ENCODE measurements around the gene PGBD5. TPM values are rescaled to one million over a fixed set of nuclear protein-coding genes. Genes with fewer than 3 reads are reported as not detected.

PGBD5 gene
- polyA plus RNA-seq, 3 donors, result 0.44 TPM; not detected in 2

DNA sequence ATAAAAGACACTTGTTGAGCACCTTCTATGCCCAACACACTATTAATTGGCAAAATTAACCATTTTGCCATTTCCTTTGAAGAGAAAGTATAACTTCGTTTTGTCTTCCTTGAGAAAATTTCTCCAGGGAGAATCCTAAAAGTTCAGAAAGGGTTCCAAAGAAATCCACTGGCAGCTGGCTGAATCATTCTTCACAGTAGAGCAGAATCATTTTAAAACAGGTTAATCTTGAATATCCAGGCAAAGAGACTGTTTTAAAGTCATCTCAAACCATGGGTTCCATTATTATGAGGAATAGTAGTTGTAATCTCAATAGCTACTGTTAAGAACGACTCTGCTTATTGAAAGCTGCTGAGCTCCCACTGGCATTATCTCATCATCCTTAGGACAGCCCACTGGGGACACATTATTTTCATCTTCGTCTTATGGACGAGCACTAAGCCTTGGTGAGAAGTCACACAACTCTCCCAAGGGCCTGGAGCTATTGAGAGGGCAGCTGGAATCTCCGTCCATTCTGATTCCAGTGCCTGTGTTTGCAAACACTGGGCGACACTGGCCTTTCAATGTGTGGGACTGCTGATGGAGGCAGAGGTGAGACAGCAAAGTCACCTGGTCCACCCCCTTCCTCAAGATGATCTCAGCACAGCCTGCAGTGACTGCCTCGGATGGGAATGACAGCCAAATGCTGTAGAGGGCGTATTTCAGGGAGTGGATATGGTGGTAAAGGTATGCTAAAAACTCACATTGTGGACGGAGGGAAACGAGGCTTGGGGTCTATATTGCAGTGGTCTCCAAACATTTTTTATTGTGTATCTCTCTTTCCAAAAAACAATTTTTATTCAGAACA is 15.3 kb upstream of the PGBD5 start:
- Histone ChIP-seq H3K4me1 (ENCODE audit: control insufficient read depth in 1 of 2, insufficient read depth in 2 of 2, low read length in 2 of 2) (no peaks in the 10 kb centered on the region), H3K27me3 (ENCODE audit: control insufficient read depth in 2 of 2, insufficient read depth in 2 of 2, low read length in 2 of 2) (no peaks in the 10 kb centered on the region), H2AFZ (ENCODE audit: insufficient read depth, low read depth, low read length, poor library complexity, severe bottlenecking) (no peak overlapping the region), H3K79me2 (ENCODE audit: insufficient read depth, low read length) (no peaks in the 10 kb centered on the region), H4K20me1 (ENCODE audit: insufficient read depth, low read length) (no peaks in the 10 kb centered on the region), H3K27ac (ENCODE audit: low read depth in 1 of 2, low read length in 2 of 2) (no peak overlapping the region), H3K9me3 (replicated peaks in 1 of 2; ENCODE audit: control insufficient read depth in 1 of 2, insufficient read depth in 1 of 2, low read length in 2 of 2) (no peaks in the 10 kb centered on the region), H3K4me3 (replicated peaks in 1 of 3; ENCODE audit: low read depth in 2 of 3, low read length in 3 of 3) (no peak overlapping the region), H3K4me2 (replicated peaks; ENCODE audit: extremely low read depth, low read length, poor library complexity, severe bottlenecking) (no peak overlapping the region), H3K36me3 (replicated peaks in 1 of 2; ENCODE audit: control insufficient read depth in 1 of 2, insufficient read depth in 2 of 2, low read length in 2 of 2) (no peaks in the 10 kb centered on the region), H3K9ac (ENCODE audit: insufficient read depth, low read length, poor library complexity, severe bottlenecking) (no peak overlapping the region)
- no peaks in the 10 kb centered on the region for H3K4me1 Mint-ChIP-seq
- TF ChIP-seq, protein P1, sequence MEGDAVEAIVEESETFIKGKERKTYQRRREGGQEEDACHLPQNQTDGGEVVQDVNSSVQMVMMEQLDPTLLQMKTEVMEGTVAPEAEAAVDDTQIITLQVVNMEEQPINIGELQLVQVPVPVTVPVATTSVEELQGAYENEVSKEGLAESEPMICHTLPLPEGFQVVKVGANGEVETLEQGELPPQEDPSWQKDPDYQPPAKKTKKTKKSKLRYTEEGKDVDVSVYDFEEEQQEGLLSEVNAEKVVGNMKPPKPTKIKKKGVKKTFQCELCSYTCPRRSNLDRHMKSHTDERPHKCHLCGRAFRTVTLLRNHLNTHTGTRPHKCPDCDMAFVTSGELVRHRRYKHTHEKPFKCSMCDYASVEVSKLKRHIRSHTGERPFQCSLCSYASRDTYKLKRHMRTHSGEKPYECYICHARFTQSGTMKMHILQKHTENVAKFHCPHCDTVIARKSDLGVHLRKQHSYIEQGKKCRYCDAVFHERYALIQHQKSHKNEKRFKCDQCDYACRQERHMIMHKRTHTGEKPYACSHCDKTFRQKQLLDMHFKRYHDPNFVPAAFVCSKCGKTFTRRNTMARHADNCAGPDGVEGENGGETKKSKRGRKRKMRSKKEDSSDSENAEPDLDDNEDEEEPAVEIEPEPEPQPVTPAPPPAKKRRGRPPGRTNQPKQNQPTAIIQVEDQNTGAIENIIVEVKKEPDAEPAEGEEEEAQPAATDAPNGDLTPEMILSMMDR (IDR thresholded peaks at IDR 0.05), result no peak
- WGBS (ENCODE audit: insufficient coverage), result 66% methylated on average over 6 of the region's 10 CpGs
- H3K4me3 Mint-ChIP-seq, result no peak overlapping the region
- no peak overlapping the region for H3K27ac Mint-ChIP-seq
- intact Hi-C loops (cut with micrococcal nuclease), result no loop called here
- peaks cover 0 to 12% (median 3%) of the 10 kb centered on the region in 3 donors for H3K27me3 Mint-ChIP-seq (ENCODE audit: low read depth in 3 of 3)
- DNase-seq, result no peak
- H3K9me3 Mint-ChIP-seq, result peaks cover 0 to 11% (median 7%) of the 10 kb centered on the region in 7 donors
- H3K36me3 Mint-ChIP-seq, result no peaks in the 10 kb centered on the region

DNA sequence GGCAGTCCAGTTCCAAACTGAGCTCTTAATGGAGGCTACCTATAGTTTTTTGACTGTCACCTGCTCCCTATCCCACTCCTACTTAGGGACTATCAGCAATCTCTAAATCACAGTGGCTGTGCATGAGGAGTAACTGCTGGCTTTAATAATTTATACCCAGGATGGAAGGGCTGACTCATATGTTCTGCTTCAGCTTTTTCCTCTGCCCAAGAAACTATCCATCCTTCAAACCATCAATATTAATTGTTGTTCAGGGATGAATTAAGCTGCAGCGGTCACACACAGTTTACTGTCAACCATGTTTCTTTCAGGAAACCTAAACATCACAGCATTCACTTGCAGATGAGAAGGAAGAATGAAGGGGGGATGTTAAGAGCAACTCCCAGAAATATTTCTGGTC is 9.0 kb upstream of the PGBD5 start:
- TF ChIP-seq, protein P1 (IDR thresholded peaks at IDR 0.05), result no peak
- Histone ChIP-seq H3K9me3 (replicated peaks in 1 of 2; ENCODE audit: control insufficient read depth in 1 of 2, insufficient read depth in 1 of 2, low read length in 2 of 2) (no peaks in the 10 kb centered on the region), H3K27ac (ENCODE audit: low read depth in 1 of 2, low read length in 2 of 2) (no peak overlapping the region), H3K36me3 (replicated peaks in 1 of 2; ENCODE audit: control insufficient read depth in 1 of 2, insufficient read depth in 2 of 2, low read length in 2 of 2) (no peaks in the 10 kb centered on the region), H3K79me2 (ENCODE audit: insufficient read depth, low read length) (no peaks in the 10 kb centered on the region), H2AFZ (ENCODE audit: insufficient read depth, low read depth, low read length, poor library complexity, severe bottlenecking) (no peak overlapping the region), H3K4me2 (replicated peaks; ENCODE audit: extremely low read depth, low read length, poor library complexity, severe bottlenecking) (no peak overlapping the region), H3K4me1 (ENCODE audit: control insufficient read depth in 1 of 2, insufficient read depth in 2 of 2, low read length in 2 of 2) (no peaks in the 10 kb centered on the region), H3K27me3 (ENCODE audit: control insufficient read depth in 2 of 2, insufficient read depth in 2 of 2, low read length in 2 of 2) (no peaks in the 10 kb centered on the region), H3K9ac (ENCODE audit: insufficient read depth, low read length, poor library complexity, severe bottlenecking) (no peak overlapping the region), H3K4me3 (replicated peaks in 1 of 3; ENCODE audit: low read depth in 2 of 3, low read length in 3 of 3) (no peak overlapping the region), H4K20me1 (ENCODE audit: insufficient read depth, low read length) (no peaks in the 10 kb centered on the region)
- H3K4me3 Mint-ChIP-seq, result no peak overlapping the region
- H3K27me3 Mint-ChIP-seq (ENCODE audit: low read depth in 3 of 3), result peaks cover 2 to 13% (median 7%) of the 10 kb centered on the region in 3 donors
- no peak overlapping the region for H3K27ac Mint-ChIP-seq
- no CpG with 5 or more reads among the region's 1 CpG for WGBS (ENCODE audit: insufficient coverage)
- DNase-seq, result no peak
- H3K4me1 Mint-ChIP-seq, result no peaks in the 10 kb centered on the region
- H3K9me3 Mint-ChIP-seq, result peaks cover 0 to 10% (median 6%) of the 10 kb centered on the region in 7 donors
- intact Hi-C loops (cut with micrococcal nuclease), result no loop called here
- no peaks in the 10 kb centered on the region for H3K36me3 Mint-ChIP-seq

All from CD14-positive monocyte (primary cell).